Measurements from ENCODE around the gene CMSS1. TPM values are rescaled to one million over a fixed set of nuclear protein-coding genes. Genes with fewer than 3 reads are reported as not detected.

Gene CMSS1
- polyA plus RNA-seq, 1 of the 3 experiments (the other 2 are of a cell fraction), result 9.1 TPM

GRCh38 chr3:100165926-100166550, 348.4 kb downstream of the CMSS1 start (continued):
- TF ChIP-seq REST (IDR thresholded peaks at IDR 0.05; ENCODE audit: low read depth, low read length) (no peak), ZBTB33 (IDR thresholded peaks at IDR 0.05; ENCODE audit: borderline replicate concordance, low read depth) (no peak)

DNA sequence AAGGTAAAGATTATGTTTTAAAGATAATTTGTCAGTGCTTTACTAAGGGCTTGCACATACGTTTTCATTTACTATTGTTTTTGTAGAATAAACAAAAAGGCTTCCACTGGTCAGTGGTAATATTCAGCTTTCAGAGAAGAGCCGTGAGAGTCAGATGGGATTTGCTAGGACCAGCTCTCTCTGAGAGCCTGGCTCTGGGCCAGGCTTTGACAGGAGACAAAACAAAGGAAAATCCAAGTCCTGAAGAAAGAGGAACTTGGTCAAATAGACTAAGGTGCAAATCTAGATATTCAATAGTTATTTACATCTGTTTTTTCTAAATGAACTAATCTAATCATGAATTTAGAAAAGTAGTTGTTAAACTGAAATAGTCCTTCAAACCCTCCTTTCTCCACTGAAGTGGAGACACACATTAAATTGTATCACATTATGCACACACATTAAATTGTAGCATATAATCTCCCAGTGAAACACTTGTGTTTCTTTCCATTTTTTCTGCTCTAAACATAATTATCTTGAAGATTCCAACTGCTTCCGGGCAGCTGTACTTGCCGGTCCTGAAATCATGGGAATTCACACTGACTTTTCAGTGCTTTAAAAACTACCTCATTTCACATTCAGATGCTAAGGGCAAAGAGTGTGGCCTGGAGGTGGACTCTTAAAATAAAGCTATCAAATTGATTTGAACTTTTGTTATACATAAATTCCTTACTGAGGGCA, 351.7 kb downstream of the CMSS1 start:
- Histone ChIP-seq H3K4me1 (ENCODE audit: control insufficient read depth in 1 of 2, insufficient read depth in 2 of 2, low read depth in 1 of 2, low read length in 1 of 2) (peaks cover 0 to 22% of the 10 kb centered on the region in 2 experiments; a peak in 2 of 4 replicates), H4K20me1 (ENCODE audit: insufficient read depth) (no peaks in the 10 kb centered on the region), H3K79me2 (ENCODE audit: insufficient read depth) (no peaks in the 10 kb centered on the region), H3K4me2 (no peak overlapping the region), H3K27ac (ENCODE audit: low read depth in 2 of 2, low read length in 1 of 2) (peak overlapping the region in 1 of 2 experiments; percentile 62; a peak in 1 of 4 replicates), H3K9me2 (no peaks in the 10 kb centered on the region), H3K9ac (no peak overlapping the region), H3F3A (replicated peaks; ENCODE audit: insufficient read depth) (no peaks in the 10 kb centered on the region), H3K36me3 (replicated peaks in 1 of 2; ENCODE audit: control insufficient read depth in 1 of 2, insufficient read depth in 2 of 2, low read length in 1 of 2) (no peaks in the 10 kb centered on the region), H3K9me3 (no peaks in the 10 kb centered on the region), H3K4me3 (ENCODE audit: low read depth in 2 of 2, low read length in 1 of 2) (no peak overlapping the region), H2AFZ (ENCODE audit: low read depth) (no peak overlapping the region), H3K27me3 (ENCODE audit: insufficient read depth) (no peaks in the 10 kb centered on the region)
- TF ChIP-seq NFIC (IDR thresholded peaks at IDR 0.05; ENCODE audit: borderline replicate concordance) (peak; percentile 10; the same call in 1 of the 2 replicates), MXI1 (IDR thresholded peaks at IDR 0.05; ENCODE audit: low read depth, low read length) (no peak)
- ChIA-PET POLR2A (no interaction called here), CTCF (interaction anchor here (0.6 to 2.3 kb wide), 6 partner anchors 9 to 101 kb away, joined by 3 to 8 read pairs (median 4); no protein-coding TSS in a partner anchor)
- WGBS (ENCODE audit: low lambda C conversion rate), result 73% methylated on average over 4 of the region's 4 CpGs
- peak; percentile 48 for DNase-seq

DNA sequence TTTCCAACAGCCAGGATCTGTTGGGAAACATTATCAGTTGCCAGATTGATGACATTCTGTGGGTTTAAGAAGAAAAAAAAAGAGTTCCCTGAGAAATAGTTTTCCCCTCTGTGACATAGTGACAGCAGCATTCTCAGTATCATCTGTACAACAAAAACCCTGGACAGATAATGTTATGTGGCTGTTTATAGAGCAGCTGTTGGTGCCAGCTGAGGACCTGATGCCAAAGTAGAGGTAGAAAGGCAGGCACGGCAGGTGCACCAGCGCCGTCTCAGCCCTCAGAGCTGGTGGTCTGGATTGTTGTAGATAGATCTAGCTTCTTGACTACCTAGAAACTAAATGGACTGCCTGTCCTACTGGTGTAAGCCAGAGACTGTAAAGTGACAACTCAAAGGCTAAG, 352.8 kb downstream of the CMSS1 start:
- Histone ChIP-seq H3K27ac (ENCODE audit: low read depth in 2 of 2, low read length in 1 of 2) (no peak overlapping the region), H2AFZ (ENCODE audit: low read depth) (no peak overlapping the region), H4K20me1 (ENCODE audit: insufficient read depth) (no peaks in the 10 kb centered on the region), H3K9ac (no peak overlapping the region), H3F3A (replicated peaks; ENCODE audit: insufficient read depth) (no peaks in the 10 kb centered on the region), H3K36me3 (replicated peaks in 1 of 2; ENCODE audit: control insufficient read depth in 1 of 2, insufficient read depth in 2 of 2, low read length in 1 of 2) (no peaks in the 10 kb centered on the region), H3K4me1 (ENCODE audit: control insufficient read depth in 1 of 2, insufficient read depth in 2 of 2, low read depth in 1 of 2, low read length in 1 of 2) (peaks cover 0 to 13% of the 10 kb centered on the region in 2 experiments; a peak in 2 of 4 replicates), H3K4me3 (ENCODE audit: low read depth in 2 of 2, low read length in 1 of 2) (no peak overlapping the region), H3K9me2 (no peaks in the 10 kb centered on the region), H3K79me2 (ENCODE audit: insufficient read depth) (no peaks in the 10 kb centered on the region), H3K9me3 (no peaks in the 10 kb centered on the region), H3K4me2 (no peak overlapping the region), H3K27me3 (ENCODE audit: insufficient read depth) (no peaks in the 10 kb centered on the region)
- ChIA-PET CTCF (interaction anchor here (1.2 to 2.3 kb wide), 2 partner anchors 90 to 102 kb away, joined by 3 to 8 read pairs; no protein-coding TSS in a partner anchor), POLR2A (no interaction called here)
- no peak for TF ChIP-seq EP300 (IDR thresholded peaks at IDR 0.05; ENCODE audit: borderline replicate concordance in 1 of 2, low read depth in 1 of 2, low read length in 1 of 2)
- DNase-seq, result no peak
- 90% methylated on average over 3 of the region's 3 CpGs for WGBS (ENCODE audit: low lambda C conversion rate)

Measured in SK-N-SH (cell line).